Measurements from ENCODE around the gene YARS2.

DNA sequence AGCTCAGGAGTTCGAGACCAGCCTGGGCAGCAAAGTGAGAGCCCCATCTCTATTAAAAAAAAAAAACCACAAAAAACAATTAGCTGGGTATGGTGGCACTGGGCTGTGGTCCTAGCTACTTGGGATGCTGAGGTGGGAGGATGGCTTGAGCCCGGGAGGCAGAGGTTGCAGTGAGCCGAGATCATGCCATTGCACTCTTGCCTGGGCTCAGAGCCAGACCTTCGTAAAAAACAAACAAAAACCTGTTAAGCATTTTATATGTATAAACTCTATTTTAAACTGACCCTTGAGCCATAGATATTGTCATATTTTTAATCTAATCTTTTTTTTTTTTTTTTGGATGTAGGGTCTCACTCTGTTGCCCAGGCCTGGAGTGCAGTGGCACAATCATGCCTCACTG lies 40.9 kb downstream of the YARS2 start:
- TF ChIP-seq, protein P1, sequence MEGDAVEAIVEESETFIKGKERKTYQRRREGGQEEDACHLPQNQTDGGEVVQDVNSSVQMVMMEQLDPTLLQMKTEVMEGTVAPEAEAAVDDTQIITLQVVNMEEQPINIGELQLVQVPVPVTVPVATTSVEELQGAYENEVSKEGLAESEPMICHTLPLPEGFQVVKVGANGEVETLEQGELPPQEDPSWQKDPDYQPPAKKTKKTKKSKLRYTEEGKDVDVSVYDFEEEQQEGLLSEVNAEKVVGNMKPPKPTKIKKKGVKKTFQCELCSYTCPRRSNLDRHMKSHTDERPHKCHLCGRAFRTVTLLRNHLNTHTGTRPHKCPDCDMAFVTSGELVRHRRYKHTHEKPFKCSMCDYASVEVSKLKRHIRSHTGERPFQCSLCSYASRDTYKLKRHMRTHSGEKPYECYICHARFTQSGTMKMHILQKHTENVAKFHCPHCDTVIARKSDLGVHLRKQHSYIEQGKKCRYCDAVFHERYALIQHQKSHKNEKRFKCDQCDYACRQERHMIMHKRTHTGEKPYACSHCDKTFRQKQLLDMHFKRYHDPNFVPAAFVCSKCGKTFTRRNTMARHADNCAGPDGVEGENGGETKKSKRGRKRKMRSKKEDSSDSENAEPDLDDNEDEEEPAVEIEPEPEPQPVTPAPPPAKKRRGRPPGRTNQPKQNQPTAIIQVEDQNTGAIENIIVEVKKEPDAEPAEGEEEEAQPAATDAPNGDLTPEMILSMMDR (IDR thresholded peaks at IDR 0.05), result no peak
- TF ChIP-seq POLR2A (IDR thresholded peaks at IDR 0.05), result no peak

All from adrenal gland (tissue), 5 donors.